Uterus (tissue), 2 donors: ENCODE data around the gene SIAE.

Experiments used
- POLR2A ChIP-seq, 2 donors: fragments of 450-650 bp; IDR thresholded peaks; one replicate each; pipeline ENCODE4 v1.6.1; 2016; ENCODE audit warnings: antibody characterized with exemption in 2 of 2, mild to moderate bottlenecking in 1 of 2, moderate library complexity in 1 of 2
- TF ChIP-seq, protein P1 (sequence below), 4 experiments: fragments of 200-600 bp in 2 of 4; fragments of 450-650 bp in 2 of 4; sonication (generic) in 2 of 4; IDR thresholded peaks; one replicate each; pipeline ENCODE4 v1.5.1; 2016 to 2019; ENCODE audit warnings: antibody characterized with exemption in 4 of 4, mild to moderate bottlenecking in 2 of 4, moderate library complexity in 1 of 4

DNA sequence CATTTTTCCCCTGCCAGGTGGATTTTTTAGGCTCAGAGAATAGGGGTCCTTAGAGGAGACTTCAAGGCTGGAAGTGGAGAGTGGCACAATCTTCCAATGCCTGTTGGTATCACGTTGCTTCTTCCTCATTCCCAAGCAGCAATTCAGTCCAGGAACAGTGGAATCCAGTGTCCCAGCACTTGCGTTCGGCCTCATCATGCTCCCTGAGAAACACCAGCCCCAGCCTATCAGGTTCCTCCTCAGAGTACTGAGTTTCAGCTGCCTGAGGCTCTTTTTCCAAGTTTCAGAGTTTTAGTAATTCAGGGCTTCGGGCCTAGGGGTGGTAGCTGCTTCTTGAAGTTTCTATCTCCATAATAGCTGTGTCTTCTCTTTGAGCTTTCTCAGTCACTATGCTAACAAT is 34.3 kb upstream of the SIAE start:
- TF ChIP-seq, protein P1, sequence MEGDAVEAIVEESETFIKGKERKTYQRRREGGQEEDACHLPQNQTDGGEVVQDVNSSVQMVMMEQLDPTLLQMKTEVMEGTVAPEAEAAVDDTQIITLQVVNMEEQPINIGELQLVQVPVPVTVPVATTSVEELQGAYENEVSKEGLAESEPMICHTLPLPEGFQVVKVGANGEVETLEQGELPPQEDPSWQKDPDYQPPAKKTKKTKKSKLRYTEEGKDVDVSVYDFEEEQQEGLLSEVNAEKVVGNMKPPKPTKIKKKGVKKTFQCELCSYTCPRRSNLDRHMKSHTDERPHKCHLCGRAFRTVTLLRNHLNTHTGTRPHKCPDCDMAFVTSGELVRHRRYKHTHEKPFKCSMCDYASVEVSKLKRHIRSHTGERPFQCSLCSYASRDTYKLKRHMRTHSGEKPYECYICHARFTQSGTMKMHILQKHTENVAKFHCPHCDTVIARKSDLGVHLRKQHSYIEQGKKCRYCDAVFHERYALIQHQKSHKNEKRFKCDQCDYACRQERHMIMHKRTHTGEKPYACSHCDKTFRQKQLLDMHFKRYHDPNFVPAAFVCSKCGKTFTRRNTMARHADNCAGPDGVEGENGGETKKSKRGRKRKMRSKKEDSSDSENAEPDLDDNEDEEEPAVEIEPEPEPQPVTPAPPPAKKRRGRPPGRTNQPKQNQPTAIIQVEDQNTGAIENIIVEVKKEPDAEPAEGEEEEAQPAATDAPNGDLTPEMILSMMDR (IDR thresholded peaks at IDR 0.05) = no peak
- no peak for TF ChIP-seq POLR2A (IDR thresholded peaks at IDR 0.05)
